K562 (cell line): Measurements from ENCODE around the gene SCRN2. TPM values are rescaled to one million over a fixed set of nuclear protein-coding genes. Genes with fewer than 3 reads are reported as not detected.

ENCODE experiments used
- ATAC-seq: fragments of 200-7000 bp; cut with Tn5 transposase; 3 replicates; pipeline ENCODE4 v1.9.1; 2020; ENCODE audit warnings: moderate library complexity
- BruUV-seq: library from RNA; stranded (reverse); fragments of 400-500 nt; replicated peaks from 2 replicates; lab custom pipeline; 2021; lab: Mats Ljungman, UMichigan
- CTCF ChIA-PET: fragments of 300-600 bp; formaldehyde crosslinking; extraction: SDS; loops from one replicate; lab custom pipeline; 2021; ENCODE audit warnings: low intra/inter-chr PET ratio; lab: Yijun Ruan, JAX
- POLR2A ChIA-PET: fragments of 300-600, 350-650 bp; sonication (Branson Sonifier 250); formaldehyde crosslinking; extraction: SDS; loops from one replicate; lab custom pipeline; 2021; ENCODE audit warnings: antibody characterized with exemption, inconsistent platforms; lab: Yijun Ruan, JAX
- DNase-seq, 4 experiments: peaks; one replicate each; pipeline versions ENCODE4 v3.0.0 to v3.0.0-alpha.2; 2011 to 2018; ENCODE audit warnings: low spot score in 3 of 4, mixed read lengths in 3 of 4; ENCODE audit errors: extremely low read depth in 1 of 4
- FAIRE-seq: peaks from 2 replicates; lab custom pipeline; 2011; peaks lifted over from hg19 to GRCh38; lab: Jason Lieb, UNC
- H2AFZ ChIP-seq: 2 replicates; pipeline ENCODE4 v1.6.0; 2011; ENCODE audit warnings: low read depth, low read length, control low read depth, inconsistent platforms
- H3K27ac ChIP-seq: fragments of 200-600 bp; 3 replicates; pipeline ENCODE4 v1.8.0; 2011; ENCODE audit warnings: low read depth, mild to moderate bottlenecking, control low read depth, inconsistent platforms, low read length, moderate library complexity, mixed read lengths; ENCODE audit errors: extremely low read depth
- H3K27me3 ChIP-seq, 2 experiments: fragments of 300-600 bp in 1 of 2; 2 replicates in 1 of 2; 3 replicates in 1 of 2; pipeline versions ENCODE4 v1.6.0 to v1.8.0; 2011; ENCODE audit warnings: inconsistent platforms in 2 of 2, low read length in 2 of 2, mild to moderate bottlenecking in 1 of 2, mixed read lengths in 1 of 2, moderate library complexity in 1 of 2; ENCODE audit not compliant: control insufficient read depth in 2 of 2, insufficient read depth in 2 of 2
- H3K36me3 ChIP-seq: fragments of 300-600 bp; 3 replicates; pipeline ENCODE4 v1.8.0; 2011; ENCODE audit warnings: mild to moderate bottlenecking, low read length, inconsistent platforms; ENCODE audit not compliant: control insufficient read depth, insufficient read depth
- H3K4me1 ChIP-seq, 2 experiments: fragments of 200-600 bp in 1 of 2; replicated peaks in 1 of 2; 2 replicates in 1 of 2; 3 replicates in 1 of 2; pipeline versions ENCODE4 v1.5.1 to v1.8.0; 2011; ENCODE audit warnings: inconsistent platforms in 2 of 2, low read length in 2 of 2, mild to moderate bottlenecking in 1 of 2, mixed read lengths in 1 of 2, moderate library complexity in 1 of 2; ENCODE audit not compliant: control insufficient read depth in 2 of 2, insufficient read depth in 2 of 2
- H3K4me2 ChIP-seq: 2 replicates; pipeline ENCODE4 v1.6.1; 2011; ENCODE audit warnings: low read length, control low read depth, inconsistent platforms, mixed read lengths; ENCODE audit not compliant: insufficient read depth
- H3K4me3 ChIP-seq: fragments of 200-600 bp; sonication (generic), shearing (Covaris generic); 2 replicates; pipeline ENCODE4 v1.5.1; 2016; ENCODE audit warnings: control low read depth, inconsistent platforms
- H3K79me2 ChIP-seq: fragments of 200-600 bp; 3 replicates; pipeline ENCODE4 v1.8.0; 2011; ENCODE audit warnings: low read length, inconsistent platforms; ENCODE audit not compliant: control insufficient read depth, insufficient read depth
- H3K9ac ChIP-seq, 2 experiments: 2 replicates each; pipeline versions ENCODE4 v1.6.0 to v1.6.1; 2011; ENCODE audit warnings: low read depth in 2 of 2, low read length in 2 of 2, control low read depth in 1 of 2, inconsistent platforms in 1 of 2, mild to moderate bottlenecking in 1 of 2, mixed read lengths in 1 of 2; ENCODE audit not compliant: insufficient read depth in 1 of 2
- H3K9me1 ChIP-seq: one replicate; pipeline ENCODE4 v1.6.0; 2011; ENCODE audit warnings: inconsistent platforms, mild to moderate bottlenecking, low read length, moderate library complexity; ENCODE audit not compliant: control insufficient read depth, insufficient read depth
- H3K9me3 ChIP-seq: replicated peaks from 2 replicates; pipeline ENCODE4 v1.5.1; 2011; ENCODE audit warnings: low read depth, low read length, inconsistent platforms; ENCODE audit not compliant: control insufficient read depth, insufficient read depth
- H4K20me1 ChIP-seq: replicated peaks from 2 replicates; pipeline ENCODE4 v1.6.1; 2011; ENCODE audit warnings: low read length, inconsistent platforms, mixed read lengths; ENCODE audit not compliant: control insufficient read depth, insufficient read depth
- CEBPB ChIP-seq: fragments of 450-650 bp; IDR thresholded peaks from 2 replicates; pipeline ENCODE4 v1.6.1; 2016; ENCODE audit warnings: missing genetic modification characterization, missing compliant biosample characterization
- WGBS: fragments of 100-300 bp; shearing (Covaris generic); methylation state at CpG from one replicate; pipeline ENCODE4 v1.1.6; 2016; ENCODE audit warnings: low coverage, mixed read lengths; ENCODE audit not compliant: insufficient coverage; ENCODE audit errors: missing lambda C conversion rate; 5-methylcytosine and 5-hydroxymethylcytosine counted together
- in situ Hi-C: fragments of 300-500 bp; cut with MboI; formaldehyde crosslinking; loops from 4 replicates; pipeline ENCODE4 v1.15.0; 2018; ENCODE audit warnings: inconsistent platforms, mixed read lengths
- intact Hi-C: fragments of 100-400 bp; cut with micrococcal nuclease; formaldehyde crosslinking; loops from 2 replicates; pipeline ENCODE4 v1.14.2; 2022
- polyA plus RNA-seq, 8 experiments: library from polyadenylated mRNA; depleted of rRNA in 4 of 8; stranded (reverse) in 5 of 8; unstranded in 3 of 8; fragments of >200 nt; fragmentation: Nextera tagmentation in 2 of 8; fragmentation: Illumina TruSeq in 1 of 8; extraction: Ambion mirVana in 2 of 8; extraction: Trizol in 1 of 8; gene quantifications; 2 replicates each; pipeline versions ENCODE4 v1.2.1 to v1.2.3, GENCODE V29; 2011 to 2014; ENCODE audit warnings: inconsistent platforms in 1 of 8, missing spikeins in 1 of 8
- total RNA-seq, 7 experiments: library from RNA; depleted of rRNA in 6 of 7; stranded (reverse); fragments of >200 nt in 6 of 7; fragmentation: Illumina TruSeq in 2 of 7; extraction: Trizol in 2 of 7; gene quantifications; 2 replicates each; pipeline versions ENCODE4 v1.2.1 to v1.2.3, GENCODE V29; 2011 to 2021; ENCODE audit warnings: low replicate concordance in 1 of 7
- TF ChIP-seq, protein P1 (sequence below): fragments of 150-350 bp; IDR thresholded peaks from 2 replicates; pipeline ENCODE4 v1.6.1; 2014; ENCODE audit warnings: low read depth, mild to moderate bottlenecking, low read length, borderline replicate concordance

SCRN2 gene
- total and polyA plus RNA-seq, 9 of the 15 experiments (the other 6 are each of a cell fraction or from before 2014, with no cell fraction given) = 0.25 to 32.9 (median 13.6) TPM

DNA sequence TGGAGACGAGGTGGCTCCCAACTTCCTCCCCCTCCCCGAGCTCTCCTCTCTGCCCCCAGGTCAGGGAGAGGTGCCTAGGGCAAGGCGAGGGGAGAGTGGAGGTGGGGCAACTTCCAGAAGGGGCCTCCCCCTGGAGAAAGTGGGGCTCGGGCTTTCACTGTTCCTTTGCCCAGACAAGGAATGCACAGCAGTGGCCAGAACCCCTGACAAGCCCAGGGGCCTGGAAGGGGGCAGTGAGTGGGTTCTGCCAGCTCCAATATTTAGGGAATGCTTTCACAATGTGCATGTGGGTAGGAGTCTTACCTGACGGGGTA, 43.3 kb upstream of the SCRN2 start:
- in situ Hi-C loops (no loop called here), intact Hi-C loops (no loop called here)
- 39% methylated on average over 3 of the region's 5 CpGs for WGBS
- no peak; the same call in 2 of the 3 replicates for ATAC-seq
- Histone ChIP-seq H3K4me2 (no peak overlapping the region), H4K20me1 (no peaks in the 10 kb centered on the region), H2AFZ (no peak overlapping the region), H3K27ac (no peak overlapping the region), H3K36me3 (no peaks in the 10 kb centered on the region), H3K4me1 (peaks cover 29 to 30% of the 10 kb centered on the region in 2 experiments), H3K9me1 (no peaks in the 10 kb centered on the region), H3K9ac (peak overlapping the region in 1 of 2 experiments; percentile 11; a peak in 1 of 4 replicates), H3K27me3 (no peaks in the 10 kb centered on the region; a peak in 1 of 5 replicates), H3K9me3 (no peaks in the 10 kb centered on the region), H3K4me3 (no peak overlapping the region), H3K79me2 (no peaks in the 10 kb centered on the region)
- no peak for DNase-seq
- TF ChIP-seq, protein P1, sequence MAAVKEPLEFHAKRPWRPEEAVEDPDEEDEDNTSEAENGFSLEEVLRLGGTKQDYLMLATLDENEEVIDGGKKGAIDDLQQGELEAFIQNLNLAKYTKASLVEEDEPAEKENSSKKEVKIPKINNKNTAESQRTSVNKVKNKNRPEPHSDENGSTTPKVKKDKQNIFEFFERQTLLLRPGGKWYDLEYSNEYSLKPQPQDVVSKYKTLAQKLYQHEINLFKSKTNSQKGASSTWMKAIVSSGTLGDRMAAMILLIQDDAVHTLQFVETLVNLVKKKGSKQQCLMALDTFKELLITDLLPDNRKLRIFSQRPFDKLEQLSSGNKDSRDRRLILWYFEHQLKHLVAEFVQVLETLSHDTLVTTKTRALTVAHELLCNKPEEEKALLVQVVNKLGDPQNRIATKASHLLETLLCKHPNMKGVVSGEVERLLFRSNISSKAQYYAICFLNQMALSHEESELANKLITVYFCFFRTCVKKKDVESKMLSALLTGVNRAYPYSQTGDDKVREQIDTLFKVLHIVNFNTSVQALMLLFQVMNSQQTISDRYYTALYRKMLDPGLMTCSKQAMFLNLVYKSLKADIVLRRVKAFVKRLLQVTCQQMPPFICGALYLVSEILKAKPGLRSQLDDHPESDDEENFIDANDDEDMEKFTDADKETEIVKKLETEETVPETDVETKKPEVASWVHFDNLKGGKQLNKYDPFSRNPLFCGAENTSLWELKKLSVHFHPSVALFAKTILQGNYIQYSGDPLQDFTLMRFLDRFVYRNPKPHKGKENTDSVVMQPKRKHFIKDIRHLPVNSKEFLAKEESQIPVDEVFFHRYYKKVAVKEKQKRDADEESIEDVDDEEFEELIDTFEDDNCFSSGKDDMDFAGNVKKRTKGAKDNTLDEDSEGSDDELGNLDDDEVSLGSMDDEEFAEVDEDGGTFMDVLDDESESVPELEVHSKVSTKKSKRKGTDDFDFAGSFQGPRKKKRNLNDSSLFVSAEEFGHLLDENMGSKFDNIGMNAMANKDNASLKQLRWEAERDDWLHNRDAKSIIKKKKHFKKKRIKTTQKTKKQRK = no peak
- 0 out of 2 replicates have a peak, but pooled peaks have one; percentile 45 for TF ChIP-seq CEBPB (tag)
- POLR2A ChIA-PET = interaction anchor here (0.6 to 2.8 kb wide), 9 partner anchors 10 to 1691 kb away, joined by 3 to 18 read pairs (median 4); partner anchors contain the start of genes KANSL1, SCRN2 and SP2
- CTCF ChIA-PET = no interaction called here
- no peak for FAIRE-seq
- no TSS peak for BruUV-seq
